HEK293T (cell line): ENCODE results near the gene EDC4.

Experiments used
- FOXA1 ChIP-seq: fragments of 450-650 bp; IDR thresholded peaks from 2 replicates; pipeline ENCODE4 v1.6.1; 2016; ENCODE audit warnings: mild to moderate bottlenecking
- FOXK2 ChIP-seq: fragments of 450-650 bp; IDR thresholded peaks from 2 replicates; pipeline ENCODE4 v1.6.1; 2016; ENCODE audit warnings: mild to moderate bottlenecking

DNA sequence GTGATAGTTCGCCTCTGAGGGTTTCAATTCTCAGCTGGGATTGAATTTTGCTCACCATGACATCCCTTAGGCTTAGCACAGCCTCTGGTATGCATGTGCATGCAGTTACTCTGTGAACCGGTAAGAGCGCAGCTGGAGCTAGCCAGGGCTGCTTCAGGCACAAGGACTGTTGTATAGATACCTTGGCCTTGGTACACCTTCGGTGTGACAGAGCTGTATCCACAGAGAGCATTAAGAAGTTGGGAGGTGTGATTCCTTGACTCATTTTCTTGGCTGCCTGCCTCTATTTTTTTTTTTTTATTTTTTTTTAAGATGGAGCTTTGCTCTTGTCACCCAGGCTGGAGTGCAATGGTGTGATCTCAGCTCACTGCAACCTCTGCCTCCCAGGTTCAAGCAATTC is 28.4 kb upstream of the EDC4 start:
- no peak for TF ChIP-seq FOXK2
- TF ChIP-seq FOXA1, result no peak
